GM19397 (cell line): Measurements from ENCODE around the gene ERBB4.

Experiments
- ATAC-seq: cut with Tn5 transposase; IDR thresholded peaks from one replicate; pipeline ENCODE4 v1.9.1; 2021; ENCODE audit warnings: mild to moderate bottlenecking, moderate library complexity; ENCODE audit not compliant: unreplicated experiment

Gene ERBB4

DNA sequence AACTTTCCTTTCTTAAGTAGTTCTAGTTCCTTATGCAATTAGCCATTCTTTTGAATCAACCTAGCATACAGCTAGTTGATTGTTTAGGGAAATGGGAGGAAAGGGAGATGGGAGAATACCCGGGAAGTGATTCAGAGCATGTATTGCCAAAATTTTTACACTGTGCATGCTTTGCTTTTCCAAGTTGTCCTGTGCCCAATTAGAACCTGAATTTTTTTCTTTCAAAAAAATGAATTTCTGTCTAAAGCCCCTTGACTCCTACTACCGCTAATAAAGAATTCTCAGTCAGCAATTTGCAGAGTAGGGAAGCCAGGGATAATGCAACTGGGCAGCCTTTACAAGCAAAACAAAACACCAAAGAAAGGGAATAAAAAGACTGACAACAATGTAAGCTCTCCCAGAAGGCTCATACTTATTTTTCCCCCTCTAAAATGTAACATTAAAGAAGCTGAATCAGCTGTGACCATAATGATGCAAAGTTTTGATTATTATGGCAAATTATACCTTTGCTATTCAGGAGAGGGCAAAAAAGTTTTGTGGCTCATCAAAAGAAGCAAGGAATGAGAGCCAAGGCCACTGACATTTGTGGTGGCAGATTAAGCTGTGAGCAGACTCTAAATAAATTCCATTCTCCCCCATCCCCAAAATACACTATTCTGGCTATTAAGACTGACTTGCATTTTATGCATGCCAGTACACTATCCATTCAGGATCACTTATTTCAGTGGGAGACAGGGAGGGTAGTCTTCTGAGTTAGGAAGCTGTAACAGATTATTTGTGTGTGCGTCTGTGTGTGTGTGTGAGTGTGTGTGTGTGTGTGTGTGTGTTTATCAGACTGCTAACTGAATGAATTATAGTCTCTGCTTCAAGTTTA, 174.3 kb downstream of the ERBB4 start:
- no peak for ATAC-seq

DNA sequence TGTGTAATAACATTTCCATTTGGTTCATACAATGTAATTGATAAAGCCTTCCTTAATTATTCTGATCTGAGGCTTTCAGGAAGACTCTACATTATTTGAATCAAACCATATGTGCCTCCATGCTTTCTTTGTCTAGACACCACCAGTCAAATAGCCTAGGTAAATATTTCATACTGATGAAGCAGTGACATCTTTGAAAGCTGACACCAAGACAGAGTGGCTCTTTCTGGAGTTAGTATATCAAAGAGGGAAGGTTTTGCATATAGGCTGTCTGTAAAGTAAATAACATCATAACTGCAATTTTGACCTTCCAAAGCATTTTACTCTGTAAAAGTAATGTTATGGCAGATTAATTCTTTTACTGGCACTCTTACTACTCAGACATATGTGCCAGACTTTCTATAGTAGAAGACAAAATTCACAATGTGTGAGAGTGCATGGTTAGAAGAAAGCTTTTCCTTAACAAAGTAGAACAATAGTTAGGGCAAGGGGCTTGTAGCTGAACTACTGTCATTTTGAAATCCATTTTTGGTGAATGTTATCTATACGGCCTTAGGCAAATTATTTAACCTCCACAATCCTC, 177.3 kb downstream of the ERBB4 start:
- ATAC-seq = no peak

DNA sequence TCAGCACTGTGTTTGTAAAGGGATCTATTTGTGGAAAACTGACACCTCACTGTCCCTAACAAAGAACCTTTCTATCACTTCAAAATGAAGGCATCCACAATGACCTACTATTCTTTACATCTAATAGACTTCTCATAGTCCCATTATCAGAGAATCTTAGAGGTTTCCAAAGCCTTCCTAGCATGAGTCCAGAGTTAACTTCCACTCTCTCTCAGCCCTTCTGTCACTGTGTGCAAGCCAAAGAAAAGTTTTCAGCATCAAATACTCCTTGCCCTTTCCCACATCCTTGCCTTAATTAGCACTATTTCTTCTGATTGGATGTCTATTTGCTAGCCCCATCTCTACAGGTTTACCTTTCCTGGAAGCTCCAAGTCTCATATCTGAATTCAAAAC, 178.5 kb downstream of the ERBB4 start:
- ATAC-seq = no peak

DNA sequence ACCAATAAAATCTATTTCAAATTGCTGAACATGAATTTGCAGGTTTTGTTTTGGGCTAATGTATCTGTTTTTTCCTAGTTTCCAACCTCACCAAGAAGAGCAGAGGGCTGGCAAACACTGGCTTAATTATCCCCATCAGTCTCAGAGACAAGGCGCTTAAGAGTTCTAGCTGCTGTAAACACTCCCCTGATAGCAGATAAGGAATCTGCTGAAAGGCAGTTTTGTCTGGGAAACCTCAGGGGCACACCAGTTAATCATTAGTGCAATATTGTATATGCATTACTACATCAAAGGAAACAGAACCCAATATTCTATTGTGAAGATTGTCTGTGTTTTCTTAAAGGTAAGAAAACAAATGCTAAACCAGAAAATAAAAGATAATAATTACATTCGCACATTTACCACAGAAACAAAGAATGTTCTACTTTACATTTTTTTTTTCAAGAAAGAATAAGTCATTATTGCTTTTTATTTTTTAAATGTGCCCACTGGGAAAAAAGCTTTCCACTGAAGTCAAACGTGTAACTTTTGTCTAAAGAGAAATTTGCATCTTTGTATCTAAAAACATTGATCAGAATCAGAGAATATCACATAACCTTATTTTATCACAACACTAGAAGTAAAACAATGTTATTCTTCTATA, 179.1 kb downstream of the ERBB4 start:
- ATAC-seq = no peak

DNA sequence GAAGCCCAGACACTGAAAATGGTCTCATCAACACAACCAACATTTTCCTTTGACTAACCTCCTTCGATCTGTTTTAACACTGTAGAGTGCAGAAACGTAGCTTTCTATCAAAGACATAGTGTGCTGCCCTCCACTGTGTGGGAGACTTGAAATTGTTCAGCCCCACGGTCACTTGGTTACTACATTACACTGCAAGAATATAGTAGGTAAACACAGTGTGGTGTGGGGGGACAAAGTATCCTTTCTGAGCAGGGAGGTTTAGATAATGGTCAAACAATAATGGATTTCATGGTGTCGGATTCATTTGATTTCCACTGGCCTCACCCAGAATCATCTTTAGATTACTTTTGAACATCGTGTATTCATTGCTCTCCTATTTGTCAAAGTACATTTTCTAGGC, 181.0 kb downstream of the ERBB4 start:
- no peak for ATAC-seq

DNA sequence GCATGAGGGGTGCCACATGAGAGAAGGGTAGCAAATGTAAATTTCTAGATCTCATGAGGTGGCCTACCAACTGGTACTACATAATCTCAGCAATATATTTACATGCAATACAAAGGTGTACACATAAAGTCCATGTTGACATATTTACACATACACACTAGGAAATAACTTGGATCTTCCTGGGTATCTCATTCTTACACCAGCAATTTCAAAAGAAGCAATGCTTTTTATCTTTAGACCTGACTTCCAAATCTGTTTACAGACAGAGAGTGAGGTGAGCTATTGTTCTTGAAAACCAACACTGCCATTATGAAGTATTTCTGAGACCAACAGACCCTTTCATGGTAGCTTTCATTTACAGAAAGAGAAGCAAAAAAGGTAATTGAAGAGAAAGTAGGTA, 184.2 kb downstream of the ERBB4 start:
- no peak for ATAC-seq

DNA sequence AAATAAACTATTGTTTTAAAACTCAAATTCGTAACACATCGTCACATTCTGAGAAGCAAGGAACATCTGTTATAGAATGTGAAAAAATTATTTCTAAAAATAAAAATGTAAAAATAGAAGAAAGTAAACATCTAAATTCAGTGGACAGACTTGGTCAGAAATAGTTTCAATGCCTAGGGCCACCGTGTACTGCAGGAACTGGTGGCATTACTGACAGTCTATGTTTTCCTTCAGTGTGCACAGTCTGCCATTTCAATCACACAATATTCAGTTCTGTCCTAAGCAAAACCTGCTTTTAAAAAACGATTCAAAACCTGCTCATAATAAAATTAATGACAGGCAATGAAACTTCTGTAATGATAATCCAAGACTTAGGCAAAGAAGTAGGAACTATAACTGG, 190.1 kb downstream of the ERBB4 start:
- ATAC-seq = no peak

DNA sequence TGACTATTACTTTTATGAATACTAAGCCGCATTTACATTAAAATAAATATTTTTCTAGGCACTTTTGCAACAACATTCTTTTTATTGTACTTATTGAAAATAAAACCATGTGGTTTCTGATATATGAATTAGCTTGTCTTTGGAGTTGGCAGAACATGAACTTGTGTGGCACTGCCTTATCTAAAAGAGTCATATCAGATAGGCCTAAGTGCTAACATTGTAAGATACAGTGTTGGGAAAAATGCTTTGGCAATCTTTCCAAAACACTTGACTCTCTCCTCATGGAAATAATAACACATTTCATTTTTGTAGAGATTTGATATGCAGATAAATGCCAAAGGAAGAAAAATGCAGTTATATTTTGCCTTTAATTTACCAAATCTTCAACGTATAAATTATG, 191.7 kb downstream of the ERBB4 start:
- no peak for ATAC-seq

DNA sequence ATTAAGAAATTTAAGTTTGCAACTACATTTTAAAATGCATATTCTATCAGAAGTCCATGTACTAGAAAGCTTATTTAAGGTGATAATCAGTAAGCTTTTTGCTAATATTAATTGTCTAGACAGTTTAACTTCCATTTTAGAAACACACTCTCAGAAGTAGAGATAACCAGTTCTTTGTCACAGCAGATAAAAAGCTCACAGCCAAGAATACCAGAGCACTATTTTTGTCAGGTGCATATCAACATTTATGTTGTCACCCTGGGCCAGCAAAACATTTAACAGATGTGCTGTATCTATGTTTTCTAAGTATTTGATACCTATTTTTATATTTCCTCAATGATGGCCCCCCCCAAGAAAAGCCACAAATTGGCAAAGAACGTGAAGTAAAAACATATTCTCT, 192.6 kb downstream of the ERBB4 start:
- ATAC-seq = no peak

DNA sequence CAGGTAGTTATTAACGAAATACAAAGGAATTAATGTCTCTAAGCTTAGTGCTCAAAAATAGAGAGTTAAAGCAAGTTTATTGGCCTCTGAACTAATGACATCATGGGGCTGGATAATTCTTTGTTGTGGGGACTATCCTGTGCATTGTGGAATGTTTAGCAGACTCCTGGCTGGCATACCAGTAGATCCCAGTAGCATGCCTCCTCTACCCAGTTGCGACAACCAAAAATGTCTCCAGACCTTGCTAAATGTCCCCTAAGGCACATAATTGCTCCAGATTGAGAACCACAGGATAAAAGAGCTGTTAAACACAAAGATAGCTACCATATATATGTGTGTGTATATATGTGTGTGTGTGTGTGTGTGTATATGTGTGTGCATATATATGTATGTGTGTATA, 194.5 kb downstream of the ERBB4 start:
- ATAC-seq = no peak

DNA sequence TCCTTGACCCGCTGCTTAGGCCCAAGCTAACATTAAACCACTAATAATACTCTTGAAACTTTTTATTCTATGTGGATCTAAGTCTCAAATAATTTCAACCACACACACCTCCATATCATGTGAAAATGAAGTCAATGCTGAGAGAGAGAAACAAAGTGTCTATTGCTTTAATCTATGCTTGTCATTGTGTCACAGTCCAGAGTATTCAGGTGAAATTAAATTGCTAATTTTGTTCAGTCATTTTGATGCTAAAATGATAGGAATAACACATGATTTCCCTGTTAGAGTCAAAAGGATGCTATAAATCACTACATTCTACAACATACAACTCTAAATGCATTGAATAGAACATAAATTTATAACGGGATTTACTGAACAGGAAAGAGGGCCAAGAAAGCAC, 195.4 kb downstream of the ERBB4 start:
- no peak for ATAC-seq

DNA sequence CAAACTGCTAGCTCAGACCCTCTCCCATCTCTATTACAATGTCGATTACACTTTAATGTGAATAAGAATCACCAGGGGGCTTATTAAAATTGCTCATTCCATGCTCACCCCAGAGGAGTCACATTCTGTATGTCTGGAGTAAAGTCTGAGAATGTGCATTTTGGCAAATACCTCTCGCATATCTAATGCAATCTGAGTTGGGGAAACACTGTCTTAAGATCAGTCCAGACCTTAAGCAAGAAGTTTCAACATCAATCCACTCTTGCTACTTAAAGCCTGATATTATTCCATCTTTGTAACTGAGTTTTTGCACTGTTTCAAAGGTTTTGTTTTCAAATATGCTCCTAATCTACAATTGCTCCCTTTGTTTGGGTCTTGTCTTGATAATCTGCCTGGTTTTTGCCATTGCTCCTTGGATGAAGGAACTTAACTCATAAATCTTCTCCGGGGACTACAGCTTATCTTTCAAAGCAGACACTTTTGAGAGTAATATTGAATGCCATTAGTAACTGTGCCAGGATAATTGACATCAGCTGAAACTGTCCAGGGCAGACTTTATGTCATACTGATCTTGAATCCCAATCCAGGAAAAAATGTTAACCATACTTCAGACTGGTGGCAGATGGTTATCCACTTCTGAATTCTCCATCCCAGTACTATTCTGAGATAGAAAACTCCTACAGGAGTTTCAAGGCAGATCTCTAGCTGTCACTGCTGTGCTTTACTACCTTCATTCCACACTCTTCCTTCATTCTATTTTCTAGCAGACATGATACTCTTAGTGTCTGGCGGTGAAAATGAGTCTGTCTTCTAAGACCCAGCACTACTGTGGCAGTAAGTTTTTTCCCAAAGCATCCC, 200.9 kb downstream of the ERBB4 start:
- no peak for ATAC-seq

DNA sequence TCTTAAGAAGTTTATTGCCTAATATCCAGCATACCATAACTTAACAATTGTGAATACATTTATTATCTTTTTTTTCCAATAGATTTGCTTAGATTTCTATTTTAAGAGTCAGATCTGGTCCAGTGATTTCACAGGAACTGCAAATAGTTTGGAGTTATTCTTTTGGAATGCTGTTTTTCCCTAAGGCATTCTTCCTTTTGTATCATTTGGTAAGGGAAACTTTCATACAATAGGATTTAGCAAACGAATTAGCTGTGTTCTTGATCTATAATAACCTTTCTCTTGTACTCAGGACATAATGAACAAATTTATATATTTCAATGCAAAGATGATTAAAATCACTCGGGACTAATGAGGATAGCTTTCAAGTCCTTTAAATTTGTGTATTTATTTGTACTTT, 201.6 kb downstream of the ERBB4 start:
- ATAC-seq = no peak

DNA sequence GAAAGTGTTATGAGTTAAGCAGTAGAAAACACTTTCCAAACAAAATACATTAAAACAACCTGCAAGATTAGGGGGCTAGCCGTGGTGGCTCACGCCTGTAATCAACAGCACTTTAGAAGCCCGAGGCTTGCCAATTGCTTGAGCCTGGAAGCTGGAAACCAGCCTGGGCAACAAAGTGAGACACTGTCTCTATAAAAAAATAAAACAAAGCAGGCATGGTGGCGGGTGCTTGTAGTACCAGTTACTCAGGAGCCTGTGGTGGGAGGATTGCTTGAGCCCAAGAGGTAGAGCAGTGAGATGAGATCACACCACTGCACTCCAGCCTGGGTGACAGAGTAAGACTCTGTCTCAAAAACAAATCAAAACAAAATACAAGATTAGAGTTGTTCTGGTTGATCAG, 208.3 kb downstream of the ERBB4 start:
- ATAC-seq = no peak

DNA sequence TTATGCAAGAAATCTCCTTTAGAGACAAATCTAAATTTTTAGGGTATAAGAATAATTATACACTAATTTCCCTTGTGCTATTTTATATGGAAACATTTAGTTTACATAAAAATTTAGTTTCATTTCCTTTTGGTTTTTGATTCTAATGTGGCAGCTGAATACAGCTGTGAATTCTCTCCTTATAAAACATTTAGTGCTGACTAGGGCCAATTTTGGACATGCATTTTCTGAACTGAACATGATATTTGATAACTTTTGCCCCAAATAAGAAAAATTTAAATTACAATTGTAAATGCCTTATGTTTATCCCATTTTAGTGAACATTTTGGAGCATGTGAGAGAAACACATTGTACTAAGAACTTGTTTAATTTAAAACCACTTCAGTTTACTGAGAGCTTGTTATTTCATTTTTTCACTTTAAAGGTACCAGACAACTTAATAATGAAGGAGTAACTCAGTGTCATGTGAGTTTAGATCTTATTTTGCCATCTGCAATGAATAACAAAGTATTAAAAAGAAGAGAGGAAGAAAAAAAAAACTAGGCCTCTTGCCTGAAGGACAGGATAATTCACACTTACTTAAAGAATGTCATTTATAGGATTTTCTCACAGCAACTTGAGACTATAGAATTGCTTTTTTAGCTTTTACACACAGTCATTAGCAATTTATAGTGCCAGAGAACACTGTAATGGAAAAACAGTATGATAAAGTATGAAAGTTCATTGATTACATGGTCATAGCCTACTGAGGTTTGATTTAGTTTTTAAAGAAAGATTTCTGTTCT, 209.7 kb downstream of the ERBB4 start:
- no peak for ATAC-seq

DNA sequence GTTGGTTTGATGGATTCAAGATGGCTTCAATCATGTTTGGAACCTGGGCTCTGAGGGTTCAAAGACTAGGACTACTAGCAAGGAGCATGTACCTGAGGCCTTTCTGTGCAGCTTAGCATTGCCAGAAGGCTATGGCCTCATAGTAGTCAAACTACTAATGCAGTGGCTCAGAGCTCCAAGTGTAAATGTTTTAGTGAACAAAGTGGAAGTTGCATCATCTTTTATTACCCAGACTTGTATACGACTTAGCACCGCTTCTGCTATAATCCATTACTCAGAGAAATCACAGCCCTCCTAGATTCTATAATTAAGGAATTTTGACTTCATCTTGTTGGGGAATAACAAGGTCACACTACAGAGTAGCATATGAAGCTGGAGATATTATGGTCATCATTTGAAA, 210.5 kb downstream of the ERBB4 start:
- ATAC-seq = no peak

DNA sequence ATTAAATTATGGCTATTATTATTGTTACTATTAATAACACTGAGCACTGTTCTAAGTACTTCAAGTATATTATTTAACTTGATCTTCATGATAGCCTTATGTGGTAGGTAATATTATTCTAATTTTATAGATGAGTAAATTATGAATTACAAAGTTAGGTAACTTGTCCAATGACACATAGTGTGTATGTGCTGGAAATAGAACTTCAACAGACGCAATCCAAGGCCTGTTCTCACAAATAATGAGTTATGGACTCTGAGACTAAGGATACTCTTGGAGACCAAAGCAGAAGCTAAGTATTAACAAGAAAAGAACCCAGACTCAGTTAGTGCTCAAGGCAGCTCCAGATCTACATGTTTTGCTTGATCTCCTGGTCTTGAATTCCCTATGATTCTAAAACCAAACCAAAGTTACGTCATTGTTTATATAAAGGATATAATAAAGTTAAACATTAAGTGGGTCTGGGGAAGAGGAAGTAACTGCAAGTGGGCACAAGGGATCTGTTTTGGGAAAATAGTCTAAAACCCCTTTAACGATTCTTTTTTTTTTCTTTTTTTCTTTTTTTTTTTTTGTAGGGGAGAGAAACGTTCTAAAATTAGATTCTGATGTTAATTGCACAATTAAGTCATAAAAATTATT, 211.3 kb downstream of the ERBB4 start:
- ATAC-seq = no peak

DNA sequence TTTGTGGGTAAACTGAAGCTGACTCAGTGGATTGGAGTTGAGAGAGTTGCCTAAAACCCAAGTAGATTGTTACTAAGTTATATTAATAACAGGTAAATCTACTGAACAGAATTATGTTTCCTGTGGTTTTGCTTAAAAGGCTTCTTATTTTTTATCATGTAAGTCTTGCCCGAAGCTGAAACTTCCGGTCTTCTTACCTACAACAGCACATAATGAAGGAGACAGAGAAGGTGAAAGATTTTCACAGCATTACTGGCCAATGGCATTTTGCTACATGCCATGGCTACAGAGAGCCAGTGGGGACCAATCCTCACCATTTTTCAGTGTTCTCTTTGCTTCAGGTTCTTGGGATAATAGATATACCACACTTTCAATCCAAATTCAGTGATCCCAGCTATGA, 220.0 kb downstream of the ERBB4 start:
- no peak for ATAC-seq

DNA sequence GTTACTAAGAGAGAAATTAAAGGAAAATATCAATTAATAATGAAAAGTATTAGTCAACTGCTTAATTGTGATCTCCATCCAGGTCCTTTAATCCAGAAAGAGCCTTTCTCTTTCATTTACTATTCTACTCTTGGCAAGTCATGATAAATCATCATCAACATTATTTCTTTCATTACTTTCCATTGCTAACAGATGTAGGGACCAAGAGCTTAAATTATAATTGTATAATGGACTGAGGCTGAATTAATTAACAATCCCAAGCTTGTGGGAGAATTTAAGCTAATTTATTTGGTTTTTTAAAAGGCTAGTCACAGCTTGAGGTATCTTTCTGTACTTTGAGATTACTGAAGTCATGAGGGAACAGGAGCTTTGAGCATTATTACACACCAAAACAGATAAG, 223.9 kb downstream of the ERBB4 start:
- no peak for ATAC-seq

DNA sequence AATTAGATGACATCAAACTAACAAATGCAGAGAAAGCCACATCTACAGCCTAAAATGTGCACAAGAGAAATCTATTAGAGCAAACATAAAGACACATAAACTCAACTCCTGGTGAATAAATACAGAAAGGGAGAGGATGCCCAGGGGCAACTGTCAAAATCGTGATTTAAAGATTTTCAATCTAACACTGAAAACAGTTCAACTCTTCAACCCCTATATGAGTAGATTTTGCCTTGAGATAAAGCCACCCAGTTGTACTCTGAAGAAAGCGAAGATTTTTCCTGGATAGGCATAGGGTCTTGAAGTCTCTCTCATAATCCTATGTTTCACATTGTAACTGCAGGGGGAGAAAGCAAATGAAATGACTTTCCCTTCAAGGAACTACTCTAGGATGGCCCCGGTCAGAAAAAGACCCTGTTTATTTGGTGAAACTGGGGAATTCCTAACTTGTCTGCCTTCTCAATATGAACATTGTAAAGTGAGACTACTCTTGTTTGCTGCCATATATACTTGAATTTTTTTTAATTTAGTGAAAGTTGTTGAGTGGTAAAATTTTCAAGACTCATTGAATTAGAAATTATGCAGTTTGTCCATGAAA, 226.7 kb downstream of the ERBB4 start:
- no peak for ATAC-seq
